Smooth muscle cell (in vitro differentiated cells): Measurements from ENCODE around the gene COL9A2. TPM values are rescaled to one million over a fixed set of nuclear protein-coding genes. Genes with fewer than 3 reads are reported as not detected.
A peak's percentile ranks its signal among the peaks of the same experiment; 100 is the strongest.

Experiments
- DNase-seq: peaks from one replicate; lab custom pipeline; 2025; ENCODE audit not compliant: unreplicated experiment; lab: John Stamatoyannopoulos, UW
- H2AFZ ChIP-seq: fragments of 200-600 bp; sonication (generic); 2 replicates; pipeline ENCODE4 v1.6.0; 2016; ENCODE audit warnings: antibody characterized with exemption, low read depth, mild to moderate bottlenecking
- H3F3A ChIP-seq: fragments of 200-600 bp; sonication (generic); 2 replicates; pipeline ENCODE4 v1.6.0; 2017; ENCODE audit warnings: antibody characterized with exemption, low read depth
- H3K27ac ChIP-seq: fragments of 200-600 bp; sonication (generic); 2 replicates; pipeline ENCODE4 v1.5.1; 2016; ENCODE audit warnings: low read depth, mild to moderate bottlenecking
- H3K27me3 ChIP-seq: fragments of 200-600 bp; sonication (generic); 2 replicates; pipeline ENCODE4 v1.6.1; 2016; ENCODE audit warnings: low read depth, mild to moderate bottlenecking
- H3K36me3 ChIP-seq: fragments of 200-600 bp; sonication (generic); 2 replicates; pipeline ENCODE4 v1.5.1; 2016; ENCODE audit warnings: low read depth
- H3K4me1 ChIP-seq: fragments of 200-600 bp; sonication (generic); 2 replicates; pipeline ENCODE4 v1.5.1; 2016; ENCODE audit warnings: low read depth
- H3K4me2 ChIP-seq: fragments of 200-600 bp; sonication (generic); 2 replicates; pipeline ENCODE4 v1.6.0; 2016; ENCODE audit warnings: mild to moderate bottlenecking
- H3K4me3 ChIP-seq: fragments of 200-600 bp; sonication (generic); 2 replicates; pipeline ENCODE4 v1.5.1; 2016; ENCODE audit warnings: mild to moderate bottlenecking
- H3K79me2 ChIP-seq: fragments of 200-600 bp; sonication (generic); 2 replicates; pipeline ENCODE4 v1.6.0; 2016; ENCODE audit warnings: low read depth, mild to moderate bottlenecking
- H3K9ac ChIP-seq: fragments of 200-600 bp; sonication (generic); 2 replicates; pipeline ENCODE4 v1.6.0; 2016; ENCODE audit warnings: low read depth
- H3K9me3 ChIP-seq: fragments of 200-600 bp; sonication (generic); replicated peaks from 2 replicates; pipeline ENCODE4 v1.5.1; 2016; ENCODE audit warnings: low read depth
- H4K20me1 ChIP-seq: fragments of 200-600 bp; sonication (generic); 2 replicates; pipeline ENCODE4 v1.6.0; 2016; ENCODE audit warnings: low read depth
- WGBS: methylation state at CpG from one replicate; pipeline ENCODE4 v1.1.7; 2016; ENCODE audit warnings: low lambda C conversion rate; 5-methylcytosine and 5-hydroxymethylcytosine counted together
- polyA plus RNA-seq: library from polyadenylated mRNA; unstranded; fragments of >200 nt; fragmentation: Nextera tagmentation; extraction: Ambion mirVana; gene quantifications from 2 replicates; pipeline ENCODE4 v1.2.1, GENCODE V29; 2016
- total RNA-seq: library from RNA; depleted of rRNA; stranded (reverse); fragments of >200 nt; gene quantifications from 2 replicates; pipeline ENCODE4 v1.2.3, GENCODE V29; 2014
- TF ChIP-seq, protein P1 (sequence below): fragments of 200-600 bp; sonication (generic); IDR thresholded peaks from 2 replicates; pipeline ENCODE4 v1.5.1; 2017; ENCODE audit warnings: borderline replicate concordance, mild to moderate bottlenecking, antibody characterized with exemption; ENCODE audit not compliant: insufficient read depth, poor library complexity, severe bottlenecking

The COL9A2 gene
- total and polyA plus RNA-seq, 2 experiments from 2014 or later, result 8.0 to 24.5 TPM

DNA sequence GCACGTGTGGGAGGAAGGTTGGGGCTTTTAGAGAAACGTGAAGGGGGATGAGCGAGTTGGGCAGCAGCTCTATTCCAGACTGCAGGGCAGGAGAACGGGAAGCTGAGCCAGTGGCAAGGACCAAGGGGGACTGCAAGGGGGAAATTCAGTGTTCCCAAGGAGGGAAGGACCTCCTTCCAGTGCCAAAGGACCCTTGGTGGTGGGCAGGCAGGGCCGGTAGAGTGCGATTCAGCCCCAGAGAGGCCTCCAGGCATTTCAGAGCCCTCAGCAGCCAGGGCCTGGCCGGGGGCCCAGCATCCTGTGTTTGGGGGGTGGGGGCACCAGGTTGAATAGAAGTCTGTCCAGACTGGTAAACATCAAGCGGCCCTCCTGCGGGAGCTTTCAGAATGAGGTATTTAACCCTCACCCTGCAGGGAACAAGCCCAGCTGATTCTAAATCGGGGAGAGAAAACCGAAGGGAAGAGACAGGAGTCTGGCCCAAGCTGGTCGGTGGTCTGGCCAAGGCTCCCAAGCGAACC is 2.3 kb downstream of the COL9A2 start:
- TF ChIP-seq, protein P1, sequence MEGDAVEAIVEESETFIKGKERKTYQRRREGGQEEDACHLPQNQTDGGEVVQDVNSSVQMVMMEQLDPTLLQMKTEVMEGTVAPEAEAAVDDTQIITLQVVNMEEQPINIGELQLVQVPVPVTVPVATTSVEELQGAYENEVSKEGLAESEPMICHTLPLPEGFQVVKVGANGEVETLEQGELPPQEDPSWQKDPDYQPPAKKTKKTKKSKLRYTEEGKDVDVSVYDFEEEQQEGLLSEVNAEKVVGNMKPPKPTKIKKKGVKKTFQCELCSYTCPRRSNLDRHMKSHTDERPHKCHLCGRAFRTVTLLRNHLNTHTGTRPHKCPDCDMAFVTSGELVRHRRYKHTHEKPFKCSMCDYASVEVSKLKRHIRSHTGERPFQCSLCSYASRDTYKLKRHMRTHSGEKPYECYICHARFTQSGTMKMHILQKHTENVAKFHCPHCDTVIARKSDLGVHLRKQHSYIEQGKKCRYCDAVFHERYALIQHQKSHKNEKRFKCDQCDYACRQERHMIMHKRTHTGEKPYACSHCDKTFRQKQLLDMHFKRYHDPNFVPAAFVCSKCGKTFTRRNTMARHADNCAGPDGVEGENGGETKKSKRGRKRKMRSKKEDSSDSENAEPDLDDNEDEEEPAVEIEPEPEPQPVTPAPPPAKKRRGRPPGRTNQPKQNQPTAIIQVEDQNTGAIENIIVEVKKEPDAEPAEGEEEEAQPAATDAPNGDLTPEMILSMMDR, result no peak
- no peaks in the 10 kb centered on the region for H3K36me3 ChIP-seq
- H3K4me1 ChIP-seq, result peaks cover 21% of the 10 kb centered on the region
- no peak overlapping the region for H3K9ac ChIP-seq
- no peaks in the 10 kb centered on the region for H3K79me2 ChIP-seq
- H3K27ac ChIP-seq, result no peak overlapping the region
- peak overlapping the region; percentile 49 for H3K4me3 ChIP-seq
- peak overlapping the region; percentile 88 for H2AFZ ChIP-seq
- DNase-seq, result no peak
- H3K27me3 ChIP-seq, result peaks cover 25% of the 10 kb centered on the region
- WGBS, result 41% methylated on average over 13 of the region's 13 CpGs
- H3F3A ChIP-seq, result peaks cover 3% of the 10 kb centered on the region
- H3K4me2 ChIP-seq, result peak overlapping the region; percentile 88
- no peaks in the 10 kb centered on the region for H4K20me1 ChIP-seq
- no peaks in the 10 kb centered on the region for H3K9me3 ChIP-seq

DNA sequence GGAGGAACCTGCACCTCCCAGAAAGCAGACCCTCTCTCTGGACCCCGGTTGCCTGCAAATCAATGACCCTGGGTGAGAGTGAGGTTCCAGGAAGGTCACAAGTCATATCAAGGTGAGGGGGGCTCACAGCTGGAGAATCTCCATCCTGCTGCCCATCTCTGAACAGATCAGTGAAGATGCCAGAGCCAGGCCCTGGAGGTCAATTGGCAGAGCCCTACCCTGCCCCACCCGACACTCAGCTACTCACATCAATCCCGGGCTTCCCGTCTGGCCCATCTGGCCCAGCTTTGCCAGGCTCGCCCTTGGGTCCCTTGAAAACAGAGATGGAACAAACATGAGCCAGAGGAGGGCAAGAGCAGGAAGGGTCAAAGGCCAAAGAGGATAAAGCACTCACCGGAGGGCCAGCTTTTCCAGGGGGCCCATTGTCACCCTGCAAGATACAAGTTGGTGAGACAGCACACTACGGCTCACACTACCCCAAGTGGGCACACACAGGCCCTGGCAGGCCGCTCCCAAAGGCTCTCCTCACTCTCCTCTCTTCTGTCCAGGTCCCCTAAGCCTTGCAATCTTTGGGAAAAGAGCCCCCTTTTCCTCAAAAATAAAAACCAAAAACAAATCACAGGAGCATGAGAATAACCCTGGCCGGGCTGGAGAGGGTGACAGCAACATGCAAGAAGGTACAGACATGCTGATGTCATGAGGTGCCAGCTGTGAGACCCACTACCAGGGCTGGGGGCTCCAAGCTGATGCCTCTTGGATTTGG is 2.9 kb downstream of the COL9A2 start:
- Histone ChIP-seq H2AFZ (peak overlapping the region; percentile 88), H3K27me3 (peaks cover 25% of the 10 kb centered on the region), H4K20me1 (no peaks in the 10 kb centered on the region), H3K9ac (no peak overlapping the region), H3K9me3 (no peaks in the 10 kb centered on the region), H3K27ac (no peak overlapping the region), H3K4me1 (peaks cover 24% of the 10 kb centered on the region), H3K4me3 (no peak overlapping the region), H3F3A (peaks cover 3% of the 10 kb centered on the region), H3K4me2 (peak overlapping the region; percentile 88), H3K79me2 (no peaks in the 10 kb centered on the region), H3K36me3 (no peaks in the 10 kb centered on the region)
- DNase-seq, result no peak
- TF ChIP-seq, protein P1, result no peak
- 93% methylated on average over 9 of the region's 9 CpGs for WGBS

DNA sequence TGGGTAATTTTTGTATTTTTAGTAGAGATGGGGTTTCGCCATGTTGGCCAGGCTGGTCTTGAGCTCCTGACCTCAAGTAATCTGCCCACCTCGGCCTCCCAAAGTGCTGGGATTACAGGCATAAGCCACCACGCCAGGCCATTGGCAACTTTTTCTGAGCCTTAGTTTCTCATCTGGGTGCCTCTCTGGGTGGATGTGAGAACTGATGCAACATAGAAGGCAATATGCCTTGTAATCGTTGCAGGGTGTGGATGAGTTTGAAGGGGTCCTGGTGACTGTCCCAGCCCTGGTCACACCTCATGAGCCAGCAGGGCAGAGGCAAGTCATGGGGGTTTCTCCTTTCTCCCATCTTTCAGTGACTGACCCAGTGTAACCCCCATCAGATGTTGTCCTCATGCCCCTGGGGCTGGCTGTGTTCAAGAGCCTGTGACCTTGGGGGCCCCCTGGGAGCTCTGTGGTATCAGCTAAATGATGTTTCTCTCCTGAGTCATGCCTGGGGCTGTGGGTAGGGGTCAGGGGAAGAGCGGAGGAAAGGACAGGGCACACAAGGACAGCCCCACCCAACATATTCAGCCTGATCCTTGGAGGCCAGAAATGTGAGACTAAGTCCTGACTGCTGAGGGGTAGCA is 3.6 kb downstream of the COL9A2 start:
- 77% methylated on average over 5 of the region's 5 CpGs for WGBS
- H3K27me3 ChIP-seq, result peaks cover 23% of the 10 kb centered on the region
- no peak overlapping the region for H3K9ac ChIP-seq
- peaks cover 25% of the 10 kb centered on the region for H3K4me1 ChIP-seq
- TF ChIP-seq, protein P1, result no peak
- no peak for DNase-seq
- H4K20me1 ChIP-seq, result no peaks in the 10 kb centered on the region
- peaks cover 3% of the 10 kb centered on the region for H3F3A ChIP-seq
- no peak overlapping the region for H3K4me2 ChIP-seq
- H3K79me2 ChIP-seq, result no peaks in the 10 kb centered on the region
- H3K36me3 ChIP-seq, result no peaks in the 10 kb centered on the region
- no peak overlapping the region for H3K4me3 ChIP-seq
- H2AFZ ChIP-seq, result no peak overlapping the region
- H3K27ac ChIP-seq, result no peak overlapping the region
- H3K9me3 ChIP-seq, result no peaks in the 10 kb centered on the region
